B cell (primary cell): ENCODE results near the gene IAPP.

Source experiments
- CTCF ChIP-seq: fragments of 200-600 bp; IDR thresholded peaks from one replicate; pipeline ENCODE4 v1.8.0; 2022; ENCODE audit warnings: antibody characterized with exemption, mild to moderate bottlenecking
- EZH2 ChIP-seq: IDR thresholded peaks from 2 replicates; pipeline ENCODE4 v1.6.1; 2012; ENCODE audit warnings: borderline replicate concordance, low read depth, mild to moderate bottlenecking, moderate library complexity, low read length; ENCODE audit not compliant: insufficient read depth, poor library complexity, severe bottlenecking

DNA sequence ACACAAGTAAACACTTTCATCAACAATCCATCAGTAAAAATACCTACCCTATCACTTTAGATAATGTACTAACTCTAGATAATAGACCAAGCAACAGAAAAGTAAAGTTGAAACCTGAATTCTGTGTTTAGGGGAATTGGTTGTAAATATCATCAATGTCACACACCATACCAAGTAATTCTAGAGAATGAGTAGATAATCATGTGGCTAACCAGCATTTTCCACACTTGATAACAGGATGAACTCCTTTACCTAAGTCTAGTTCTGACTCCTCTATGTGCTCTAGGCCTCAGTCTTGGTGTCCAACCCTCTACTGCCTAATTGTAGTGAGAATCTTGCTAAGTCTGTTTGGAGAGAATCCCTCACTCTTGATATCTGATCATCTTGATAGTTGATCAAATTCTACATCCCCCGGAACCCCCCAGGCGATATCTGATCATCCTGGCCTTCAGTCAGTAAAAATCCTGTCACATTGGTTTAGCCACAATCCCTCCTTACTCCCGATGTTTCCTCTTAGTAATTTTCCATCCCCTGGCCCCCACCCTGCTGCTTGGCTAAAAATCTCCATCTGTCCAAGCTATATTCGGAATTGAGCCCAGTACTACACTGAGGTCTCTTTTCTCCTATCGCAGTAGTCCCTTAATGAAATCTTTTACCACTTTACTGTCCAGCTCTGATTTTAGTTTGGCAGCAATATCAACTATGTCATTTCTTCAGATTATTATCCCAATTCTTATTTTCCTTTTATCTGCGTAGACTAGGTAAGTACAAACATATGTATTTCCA, 34.5 kb upstream of the IAPP start:
- no peak for TF ChIP-seq CTCF
- TF ChIP-seq EZH2, result no peak
